ENCODE data around the gene SLC24A3. TPM values are rescaled to one million over a fixed set of nuclear protein-coding genes. Genes with fewer than 3 reads are reported as not detected.

SLC24A3 gene
- total RNA-seq, 3 donors from 2014 or later: 4.3 to 34.9 (median 5.7) TPM

GRCh38 chr20:19300395-19300794 lies 88.0 kb downstream of the SLC24A3 start:
- intact Hi-C loops (cut with DNase I, micrococcal nuclease): no loop called here
- Histone ChIP-seq H3K9me3 (no peaks in the 10 kb centered on the region), H3K36me3 (ENCODE audit: low read depth) (no peaks in the 10 kb centered on the region), H3K4me1 (ENCODE audit: low read depth) (no peaks in the 10 kb centered on the region), H3K4me3 (no peak overlapping the region)
- no peak for TF ChIP-seq CTCF (IDR thresholded peaks at IDR 0.05)
- DNase-seq (no peak), ATAC-seq (no peak)

GRCh38 chr20:19301142-19301541 lies 88.7 kb downstream of the SLC24A3 start:
- ATAC-seq (no peak), DNase-seq (no peak)
- H3K4me1 ChIP-seq (ENCODE audit: low read depth): no peaks in the 10 kb centered on the region
- no peak for TF ChIP-seq CTCF (IDR thresholded peaks at IDR 0.05)
- intact Hi-C loops (cut with DNase I, micrococcal nuclease): no loop called here
- no peak overlapping the region for H3K4me3 ChIP-seq
- no peaks in the 10 kb centered on the region for H3K9me3 ChIP-seq
- no peaks in the 10 kb centered on the region for H3K36me3 ChIP-seq (ENCODE audit: low read depth)

GRCh38 chr20:19301843-19302242 lies 89.4 kb downstream of the SLC24A3 start:
- Histone ChIP-seq H3K4me1 (ENCODE audit: low read depth) (no peaks in the 10 kb centered on the region), H3K4me3 (no peak overlapping the region), H3K36me3 (ENCODE audit: low read depth) (no peaks in the 10 kb centered on the region), H3K9me3 (no peaks in the 10 kb centered on the region)
- DNase-seq (no peak), ATAC-seq (no peak)
- intact Hi-C loops (cut with DNase I, micrococcal nuclease): no loop called here
- no peak for TF ChIP-seq CTCF (IDR thresholded peaks at IDR 0.05)

GRCh38 chr20:19302714-19303113 lies 90.3 kb downstream of the SLC24A3 start:
- intact Hi-C loops (cut with DNase I, micrococcal nuclease): no loop called here
- H3K9me3 ChIP-seq: no peaks in the 10 kb centered on the region
- ATAC-seq (no peak), DNase-seq (no peak)
- no peaks in the 10 kb centered on the region for H3K36me3 ChIP-seq (ENCODE audit: low read depth)
- H3K4me1 ChIP-seq (ENCODE audit: low read depth): no peaks in the 10 kb centered on the region
- H3K4me3 ChIP-seq: no peak overlapping the region
- TF ChIP-seq CTCF (IDR thresholded peaks at IDR 0.05): no peak

GRCh38 chr20:19304389-19304788 lies 91.9 kb downstream of the SLC24A3 start:
- DNase-seq: no peak
- intact Hi-C loops (cut with DNase I, micrococcal nuclease): no loop called here
- Histone ChIP-seq H3K4me1 (ENCODE audit: low read depth) (no peaks in the 10 kb centered on the region), H3K9me3 (no peaks in the 10 kb centered on the region), H3K4me3 (no peak overlapping the region), H3K36me3 (ENCODE audit: low read depth) (no peaks in the 10 kb centered on the region)
- no peak for ATAC-seq
- TF ChIP-seq CTCF (IDR thresholded peaks at IDR 0.05): no peak

- ATAC-seq (no peak), DNase-seq (no peak)
- no peaks in the 10 kb centered on the region for H3K4me1 ChIP-seq (ENCODE audit: low read depth)
- H3K9me3 ChIP-seq: no peaks in the 10 kb centered on the region
- no peaks in the 10 kb centered on the region for H3K36me3 ChIP-seq (ENCODE audit: low read depth)
- intact Hi-C loops (cut with DNase I, micrococcal nuclease): no loop called here
- no peak for TF ChIP-seq CTCF (IDR thresholded peaks at IDR 0.05)
- no peak overlapping the region for H3K4me3 ChIP-seq
These were observed 92.5 kb downstream of the SLC24A3 start for GRCh38 chr20:19304886-19305415.
